CD4-positive, alpha-beta T cell treated with Interleukin-17A for 4 hours (primary cell): ENCODE results near the gene NXPH2.
A peak's percentile ranks its signal among the peaks of the same experiment; 100 is the strongest.

Experiments used
- DNase-seq: peaks from one replicate; pipeline ENCODE4 v3.0.0-alpha.2; 2020; ENCODE audit warnings: mixed read lengths

NXPH2 gene

GRCh38 chr2:138779781-138780445 lies at the start of gene NXPH2:
NXPH2 (minus strand) TSS chr2:138780390; CDS start chr2:138780241, 149 bp downstream.
- no peak for DNase-seq

GRCh38 chr2:138829326-138829919 lies 49.2 kb upstream of the NXPH2 start:
- peak; percentile 39 for DNase-seq

- DNase-seq = peak; percentile 7
Measured at GRCh38 chr2:138827426-138828054, 47.4 kb upstream of the NXPH2 start.

- DNase-seq = no peak
Measured at GRCh38 chr2:138823666-138824065, 43.5 kb upstream of the NXPH2 start.

- no peak for DNase-seq
Measured at GRCh38 chr2:138819964-138820363, 39.8 kb upstream of the NXPH2 start.

- DNase-seq = no peak
Measured at GRCh38 chr2:138818556-138818955, 38.4 kb upstream of the NXPH2 start.

- no peak for DNase-seq
Measured at GRCh38 chr2:138814123-138814898, 34.1 kb upstream of the NXPH2 start.

- DNase-seq = no peak
Measured at GRCh38 chr2:138811431-138811830, 31.2 kb upstream of the NXPH2 start.

- DNase-seq = no peak
Measured at GRCh38 chr2:138794724-138795123, 14.5 kb upstream of the NXPH2 start.

GRCh38 chr2:138787053-138787666 lies 7.0 kb upstream of the NXPH2 start:
- DNase-seq = no peak

- DNase-seq = no peak
Measured at GRCh38 chr2:138782383-138782782, 2.2 kb upstream of the NXPH2 start.

GRCh38 chr2:138780908-138781307 lies 718 bp upstream of the NXPH2 start:
- DNase-seq = no peak

- DNase-seq = no peak
Measured at GRCh38 chr2:138780446-138780880, 273 bp upstream of the NXPH2 start.

GRCh38 chr2:138779406-138779780 lies 797 bp downstream of the NXPH2 start:
- DNase-seq = no peak

- no peak for DNase-seq
Measured at GRCh38 chr2:138777996-138778395, 2.2 kb downstream of the NXPH2 start.

GRCh38 chr2:138775736-138776135 lies 4.5 kb downstream of the NXPH2 start:
- DNase-seq = no peak

GRCh38 chr2:138771534-138771933 lies 8.7 kb downstream of the NXPH2 start:
- no peak for DNase-seq

- no peak for DNase-seq
Measured at GRCh38 chr2:138767101-138767500, 13.1 kb downstream of the NXPH2 start.

GRCh38 chr2:138766464-138766863 lies 13.7 kb downstream of the NXPH2 start:
- DNase-seq = no peak

- DNase-seq = no peak
Measured at GRCh38 chr2:138763971-138764370, 16.2 kb downstream of the NXPH2 start.

- DNase-seq = no peak
Measured at GRCh38 chr2:138762533-138762932, 17.7 kb downstream of the NXPH2 start.

- DNase-seq = no peak
Measured at GRCh38 chr2:138760676-138761075, 19.5 kb downstream of the NXPH2 start.

- DNase-seq = no peak
Measured at GRCh38 chr2:138757384-138757783, 22.8 kb downstream of the NXPH2 start.
